ENCODE results near the gene PLXDC2.
A peak's percentile ranks its signal among the peaks of the same experiment; 100 is the strongest.

The PLXDC2 gene

GRCh38 chr10:19812976-19813375 lies 3.3 kb upstream of the PLXDC2 start:
- Histone ChIP-seq H3K36me3 (ENCODE audit: control insufficient read depth, insufficient read depth, low read length) (no peaks in the 10 kb centered on the region), H3K27ac (no peak overlapping the region), H3K9ac (no peak overlapping the region), H3K79me2 (no peaks in the 10 kb centered on the region), H3K4me2 (ENCODE audit: low read length) (no peak overlapping the region), H2AFZ (no peak overlapping the region), H3K9me3 (ENCODE audit: control insufficient read depth, low read length) (peaks cover 3% of the 10 kb centered on the region), H3K4me3 (ENCODE audit: low read depth, low read length) (no peak overlapping the region), H3K27me3 (ENCODE audit: control insufficient read depth, insufficient read depth, low read length) (no peaks in the 10 kb centered on the region), H3K4me1 (no peaks in the 10 kb centered on the region)
- TF ChIP-seq, protein P1, sequence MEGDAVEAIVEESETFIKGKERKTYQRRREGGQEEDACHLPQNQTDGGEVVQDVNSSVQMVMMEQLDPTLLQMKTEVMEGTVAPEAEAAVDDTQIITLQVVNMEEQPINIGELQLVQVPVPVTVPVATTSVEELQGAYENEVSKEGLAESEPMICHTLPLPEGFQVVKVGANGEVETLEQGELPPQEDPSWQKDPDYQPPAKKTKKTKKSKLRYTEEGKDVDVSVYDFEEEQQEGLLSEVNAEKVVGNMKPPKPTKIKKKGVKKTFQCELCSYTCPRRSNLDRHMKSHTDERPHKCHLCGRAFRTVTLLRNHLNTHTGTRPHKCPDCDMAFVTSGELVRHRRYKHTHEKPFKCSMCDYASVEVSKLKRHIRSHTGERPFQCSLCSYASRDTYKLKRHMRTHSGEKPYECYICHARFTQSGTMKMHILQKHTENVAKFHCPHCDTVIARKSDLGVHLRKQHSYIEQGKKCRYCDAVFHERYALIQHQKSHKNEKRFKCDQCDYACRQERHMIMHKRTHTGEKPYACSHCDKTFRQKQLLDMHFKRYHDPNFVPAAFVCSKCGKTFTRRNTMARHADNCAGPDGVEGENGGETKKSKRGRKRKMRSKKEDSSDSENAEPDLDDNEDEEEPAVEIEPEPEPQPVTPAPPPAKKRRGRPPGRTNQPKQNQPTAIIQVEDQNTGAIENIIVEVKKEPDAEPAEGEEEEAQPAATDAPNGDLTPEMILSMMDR (IDR thresholded peaks at IDR 0.05): no peak

DNA sequence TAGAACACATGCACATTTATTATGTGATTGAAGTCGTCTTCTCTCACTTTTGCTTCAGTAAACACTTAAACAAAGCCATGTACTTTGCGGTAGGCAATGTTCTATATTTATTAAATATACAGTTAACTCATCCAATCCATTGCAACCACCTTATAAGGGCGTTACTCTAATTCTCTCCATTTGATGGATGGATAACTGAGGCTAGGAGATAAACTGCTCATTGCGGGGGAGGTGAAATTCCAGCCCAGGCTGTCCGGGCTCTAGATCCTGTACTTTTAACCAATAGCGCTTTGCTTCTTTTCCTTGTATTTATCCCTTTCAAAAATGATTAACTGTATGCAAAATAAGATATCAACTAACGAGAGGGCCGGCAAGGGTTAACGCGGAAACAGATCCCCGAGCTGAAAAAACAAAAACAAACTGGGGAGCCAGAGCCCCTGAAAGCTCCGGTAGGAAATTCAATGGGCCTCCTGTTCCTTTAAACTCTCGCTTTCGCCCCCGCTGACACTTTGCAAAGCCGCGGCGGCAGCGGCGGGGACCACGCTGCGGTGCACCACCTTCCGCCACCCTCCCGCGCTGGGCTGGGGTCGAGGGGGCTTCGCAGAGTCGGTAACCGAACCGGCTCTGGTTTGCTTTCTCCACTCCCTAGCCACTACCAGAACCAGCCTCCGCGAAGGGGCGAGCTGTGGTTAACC lies 1.0 kb upstream of the PLXDC2 start:
- peaks cover 4% of the 10 kb centered on the region for H3K4me1 ChIP-seq
- H3K9me3 ChIP-seq (ENCODE audit: control insufficient read depth, low read length): no peaks in the 10 kb centered on the region
- TF ChIP-seq, protein P1 (IDR thresholded peaks at IDR 0.05): no peak
- peaks cover 5% of the 10 kb centered on the region for H3K79me2 ChIP-seq
- peak overlapping the region; percentile 90 for H3K4me3 ChIP-seq (ENCODE audit: low read depth, low read length)
- peak overlapping the region; percentile 91 for H3K27ac ChIP-seq
- H2AFZ ChIP-seq: peak overlapping the region; percentile 85
- H3K9ac ChIP-seq: peak overlapping the region; percentile 4
- no peaks in the 10 kb centered on the region for H3K27me3 ChIP-seq (ENCODE audit: control insufficient read depth, insufficient read depth, low read length)
- H3K4me2 ChIP-seq (ENCODE audit: low read length): peak overlapping the region; percentile 90
- no peaks in the 10 kb centered on the region for H3K36me3 ChIP-seq (ENCODE audit: control insufficient read depth, insufficient read depth, low read length)

- H2AFZ ChIP-seq: peak overlapping the region; percentile 85
- H3K36me3 ChIP-seq (ENCODE audit: control insufficient read depth, insufficient read depth, low read length): no peaks in the 10 kb centered on the region
- H3K9ac ChIP-seq: peak overlapping the region; percentile 4
- H3K9me3 ChIP-seq (ENCODE audit: control insufficient read depth, low read length): no peaks in the 10 kb centered on the region
- no peaks in the 10 kb centered on the region for H3K27me3 ChIP-seq (ENCODE audit: control insufficient read depth, insufficient read depth, low read length)
- peak overlapping the region; percentile 90 for H3K4me3 ChIP-seq (ENCODE audit: low read depth, low read length)
- peaks cover 8% of the 10 kb centered on the region for H3K79me2 ChIP-seq
- peaks cover 4% of the 10 kb centered on the region for H3K4me1 ChIP-seq
- H3K4me2 ChIP-seq (ENCODE audit: low read length): peak overlapping the region; percentile 90
- TF ChIP-seq, protein P1 (IDR thresholded peaks at IDR 0.05): no peak
- peak overlapping the region; percentile 91 for H3K27ac ChIP-seq
These were observed 361 bp upstream of the PLXDC2 start for GRCh38 chr10:19815731-19816410.

GRCh38 chr10:19817231-19817933 lies 1.1 kb downstream of the PLXDC2 start:
- Histone ChIP-seq H3K36me3 (ENCODE audit: control insufficient read depth, insufficient read depth, low read length) (no peaks in the 10 kb centered on the region), H2AFZ (peak overlapping the region; percentile 85), H3K9ac (peak overlapping the region; percentile 38), H3K4me2 (ENCODE audit: low read length) (peak overlapping the region; percentile 83), H3K27ac (peak overlapping the region; percentile 91), H3K27me3 (ENCODE audit: control insufficient read depth, insufficient read depth, low read length) (no peaks in the 10 kb centered on the region), H3K4me1 (peaks cover 4% of the 10 kb centered on the region), H3K4me3 (ENCODE audit: low read depth, low read length) (peak overlapping the region; percentile 90), H3K9me3 (ENCODE audit: control insufficient read depth, low read length) (no peaks in the 10 kb centered on the region), H3K79me2 (peaks cover 13% of the 10 kb centered on the region)
- TF ChIP-seq, protein P1 (IDR thresholded peaks at IDR 0.05): peak; percentile 22

Data from parathyroid adenoma (tissue), 2 donors.